IPS-18c (cell line): Measurements from ENCODE around the gene METTL21C.

Experiments used
- H3K4me3 ChIP-seq: 2 replicates; pipeline ENCODE4 v1.7.0; 2013; ENCODE audit warnings: low read depth, mild to moderate bottlenecking, low read length, moderate library complexity; ENCODE audit not compliant: insufficient read depth
- H3K9me3 ChIP-seq: one replicate; pipeline ENCODE4 v1.6.1; 2013; ENCODE audit warnings: mild to moderate bottlenecking, low read length, moderate library complexity; ENCODE audit not compliant: control insufficient read depth, insufficient read depth

METTL21C gene

DNA sequence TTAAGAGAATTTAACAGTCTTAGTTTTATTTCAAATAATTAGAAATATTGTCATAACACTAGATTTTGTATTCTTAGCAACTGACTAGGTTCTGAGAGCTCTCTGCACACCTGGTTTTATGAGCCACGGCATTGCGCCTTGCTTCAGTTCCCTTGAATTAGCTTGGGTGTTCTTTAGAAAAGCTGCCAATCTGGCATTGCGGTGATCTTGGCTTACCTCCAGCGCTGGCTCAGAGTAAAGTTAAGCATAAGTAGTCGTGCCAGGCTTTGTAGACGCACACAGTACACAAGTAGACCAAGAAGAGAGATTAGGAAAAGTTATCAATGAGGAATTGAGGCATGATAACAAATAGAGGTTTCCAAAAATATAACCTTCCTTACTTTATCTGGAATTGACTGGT is 52.4 kb downstream of the METTL21C start:
- H3K4me3 ChIP-seq = no peak overlapping the region

GRCh38 chr13:102642029-102642428 is 52.8 kb downstream of the METTL21C start:
- Histone ChIP-seq H3K4me3 (no peak overlapping the region), H3K9me3 (no peaks in the 10 kb centered on the region)

More for the DNA sequence above, 52.4 kb downstream of the METTL21C start:
- no peaks in the 10 kb centered on the region for H3K9me3 ChIP-seq

- no peaks in the 10 kb centered on the region for H3K9me3 ChIP-seq
- H3K4me3 ChIP-seq = no peak overlapping the region
These were observed 56.1 kb downstream of the METTL21C start for GRCh38 chr13:102638741-102639140.
